Osteoblast (primary cell): Measurements from ENCODE around the gene VRK1. TPM values are rescaled to one million over a fixed set of nuclear protein-coding genes. Genes with fewer than 3 reads are reported as not detected.

Experiments
- DNase-seq: peaks from one replicate; pipeline ENCODE4 v3.0.0; 2011; ENCODE audit warnings: low spot score, mixed read lengths; ENCODE audit not compliant: insufficient read length; ENCODE audit errors: missing footprints
- H2AFZ ChIP-seq: 2 replicates; pipeline ENCODE4 v1.6.0; 2011; ENCODE audit warnings: mild to moderate bottlenecking, low read length
- H3K27ac ChIP-seq: 2 replicates; pipeline ENCODE4 v1.5.1; 2011; ENCODE audit warnings: mild to moderate bottlenecking, low read depth, low read length, moderate library complexity
- H3K27me3 ChIP-seq: 2 replicates; pipeline ENCODE4 v1.6.0; 2012; ENCODE audit warnings: mild to moderate bottlenecking, control low read depth, inconsistent platforms, low read length, moderate library complexity; ENCODE audit not compliant: insufficient read depth
- H3K36me3 ChIP-seq: 2 replicates; pipeline ENCODE4 v1.5.1; 2011; ENCODE audit warnings: mild to moderate bottlenecking, low read length, control low read depth, moderate library complexity; ENCODE audit not compliant: insufficient read depth
- H3K4me1 ChIP-seq: 2 replicates; pipeline ENCODE4 v1.5.1; 2011; ENCODE audit warnings: mild to moderate bottlenecking, low read length, control low read depth, moderate library complexity; ENCODE audit not compliant: insufficient read depth
- H3K4me2 ChIP-seq: 2 replicates; pipeline ENCODE4 v1.6.0; 2011; ENCODE audit warnings: mild to moderate bottlenecking, low read length; ENCODE audit not compliant: insufficient read depth
- H3K4me3 ChIP-seq: fragments of 200-600 bp; sonication (generic); 3 replicates; pipeline ENCODE4 v1.5.1; 2012; ENCODE audit warnings: mild to moderate bottlenecking, low read length, inconsistent platforms; ENCODE audit not compliant: insufficient read depth
- H3K79me2 ChIP-seq: 2 replicates; pipeline ENCODE4 v1.6.0; 2012; ENCODE audit warnings: mild to moderate bottlenecking, low read length, control low read depth, inconsistent platforms; ENCODE audit not compliant: insufficient read depth
- H3K9me3 ChIP-seq: 2 replicates; pipeline ENCODE4 v1.5.1; 2011; ENCODE audit warnings: low read depth, low read length, control low read depth
- H4K20me1 ChIP-seq: 2 replicates; pipeline ENCODE4 v1.6.0; 2012; ENCODE audit warnings: mild to moderate bottlenecking, low read length, control low read depth; ENCODE audit not compliant: insufficient read depth
- CTCF ChIP-seq: IDR thresholded peaks from 2 replicates; pipeline ENCODE4 v1.5.1; 2011; ENCODE audit warnings: mild to moderate bottlenecking, low read depth, low read length, moderate library complexity; ENCODE audit errors: extremely low read depth
- total RNA-seq: library from RNA; depleted of rRNA; stranded (reverse); fragments of >200 nt; gene quantifications from 2 replicates; pipeline ENCODE4 v1.2.3, GENCODE V29; 2012

VRK1 gene
- total RNA-seq, 1 donor, result 24.2 TPM

DNA sequence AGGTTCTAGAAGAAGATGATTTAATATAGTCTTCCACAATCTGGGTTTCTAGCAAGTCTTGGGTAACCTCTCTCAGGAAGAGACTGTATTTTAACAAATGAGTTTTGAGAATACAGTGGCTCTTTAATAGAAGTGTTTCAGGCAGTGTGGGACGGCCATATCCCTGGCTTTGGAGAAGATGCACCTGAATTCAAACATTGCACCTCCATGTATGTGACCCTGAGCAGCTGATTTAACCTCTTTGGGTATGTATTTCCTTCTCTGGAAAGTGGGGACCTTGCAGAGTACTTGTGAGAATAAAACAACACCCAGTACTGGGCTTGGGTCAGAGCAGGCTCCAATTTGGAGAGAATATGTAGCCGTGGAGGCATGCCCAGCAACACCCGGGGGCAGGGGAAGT, 15.8 kb upstream of the VRK1 start:
- Histone ChIP-seq H2AFZ (no peak overlapping the region), H3K27me3 (peaks cover 7% of the 10 kb centered on the region), H3K4me2 (no peak overlapping the region), H3K27ac (no peak overlapping the region), H4K20me1 (no peaks in the 10 kb centered on the region), H3K4me1 (no peaks in the 10 kb centered on the region), H3K36me3 (no peaks in the 10 kb centered on the region), H3K9me3 (no peaks in the 10 kb centered on the region), H3K79me2 (no peaks in the 10 kb centered on the region), H3K4me3 (no peak overlapping the region)
- DNase-seq, result no peak
- no peak for TF ChIP-seq CTCF

DNA sequence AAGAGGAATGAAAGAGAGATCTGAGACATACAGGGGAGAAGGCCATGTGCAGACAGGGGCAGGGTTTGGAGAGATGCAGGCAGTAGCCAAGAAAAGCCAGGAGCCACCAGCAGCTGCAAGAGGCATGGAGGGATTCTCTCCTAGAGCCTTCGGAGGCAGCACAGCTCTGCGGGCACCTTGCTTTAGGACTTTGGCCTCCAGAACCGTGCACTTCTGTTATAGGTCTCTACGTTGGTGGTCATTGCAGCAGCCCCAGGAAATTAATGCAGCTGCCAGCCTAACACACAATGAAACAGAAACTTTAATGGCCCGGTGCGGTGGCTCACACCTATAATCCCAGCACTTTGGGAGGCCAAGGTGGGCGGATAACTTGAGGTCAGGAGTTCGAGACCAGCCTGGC, 14.7 kb upstream of the VRK1 start:
- Histone ChIP-seq H3K27ac (no peak overlapping the region), H4K20me1 (no peaks in the 10 kb centered on the region), H3K36me3 (no peaks in the 10 kb centered on the region), H3K79me2 (no peaks in the 10 kb centered on the region), H3K4me3 (no peak overlapping the region), H2AFZ (no peak overlapping the region), H3K4me2 (no peak overlapping the region), H3K4me1 (no peaks in the 10 kb centered on the region), H3K27me3 (peaks cover 7% of the 10 kb centered on the region), H3K9me3 (no peaks in the 10 kb centered on the region)
- no peak for DNase-seq
- TF ChIP-seq CTCF, result no peak

DNA sequence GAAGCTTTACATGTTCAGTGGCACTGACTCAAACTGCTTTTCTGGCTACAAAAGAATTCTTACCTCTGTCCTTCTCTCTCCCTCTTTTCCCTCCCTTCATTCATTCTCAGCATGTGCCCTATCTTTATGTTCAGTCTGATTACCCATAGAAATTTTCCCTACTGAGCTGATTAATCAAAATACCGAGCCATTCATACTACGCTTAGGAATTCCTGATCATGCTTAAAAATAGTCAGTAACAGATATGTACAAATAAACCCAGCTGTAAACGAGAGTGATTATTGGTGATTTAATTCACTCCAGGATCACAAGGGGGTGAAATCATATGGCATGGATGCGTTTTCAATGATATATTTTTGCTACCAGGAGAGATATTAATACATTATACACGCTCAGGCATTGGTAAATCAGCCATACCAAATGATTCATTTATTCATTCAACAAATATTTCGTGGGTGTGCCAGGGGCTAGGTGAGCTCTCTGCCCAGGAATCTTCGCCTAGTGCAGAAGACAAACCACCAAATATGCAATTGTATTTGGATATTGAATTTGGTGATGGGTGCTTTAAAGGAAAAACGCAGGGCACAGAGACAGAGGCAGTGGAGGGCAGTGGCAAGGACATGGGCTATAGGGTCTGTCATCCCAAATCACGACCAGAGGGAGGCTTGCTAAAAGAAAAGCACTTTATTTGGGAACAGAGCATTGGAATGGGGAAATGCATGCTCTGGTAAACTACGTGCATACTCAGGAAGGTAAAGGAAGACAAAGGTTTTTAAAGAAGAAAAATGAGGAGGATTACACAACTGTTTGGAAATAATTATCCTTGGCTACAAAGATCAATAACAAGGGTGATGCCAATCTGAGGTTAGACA, 13.9 kb upstream of the VRK1 start:
- H3K4me2 ChIP-seq, result no peak overlapping the region
- H3K79me2 ChIP-seq, result no peaks in the 10 kb centered on the region
- peaks cover 7% of the 10 kb centered on the region for H3K27me3 ChIP-seq
- no peaks in the 10 kb centered on the region for H3K36me3 ChIP-seq
- H2AFZ ChIP-seq, result no peak overlapping the region
- H3K4me1 ChIP-seq, result no peaks in the 10 kb centered on the region
- TF ChIP-seq CTCF, result no peak
- no peak overlapping the region for H3K4me3 ChIP-seq
- H3K9me3 ChIP-seq, result no peaks in the 10 kb centered on the region
- H4K20me1 ChIP-seq, result no peaks in the 10 kb centered on the region
- H3K27ac ChIP-seq, result no peak overlapping the region
- DNase-seq, result no peak

DNA sequence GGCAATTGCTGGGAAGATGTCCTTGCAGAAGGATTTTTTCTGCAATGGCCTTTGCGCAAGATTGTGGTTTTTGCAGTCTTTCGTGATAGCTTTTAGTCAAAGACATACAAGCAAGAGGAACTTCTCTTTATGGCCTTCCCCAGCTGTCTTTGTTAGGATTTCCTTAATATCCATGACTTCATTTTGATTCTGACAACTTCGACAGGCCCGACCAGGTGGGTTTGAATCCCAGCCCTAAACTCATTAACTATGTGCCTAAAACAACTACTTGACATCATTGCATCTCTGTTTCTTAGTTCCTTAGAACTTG, 13.3 kb upstream of the VRK1 start:
- Histone ChIP-seq H3K4me2 (no peak overlapping the region), H3K4me3 (no peak overlapping the region), H3K36me3 (no peaks in the 10 kb centered on the region), H3K27ac (no peak overlapping the region), H3K79me2 (no peaks in the 10 kb centered on the region), H2AFZ (no peak overlapping the region), H3K4me1 (no peaks in the 10 kb centered on the region), H4K20me1 (no peaks in the 10 kb centered on the region), H3K9me3 (no peaks in the 10 kb centered on the region), H3K27me3 (peaks cover 12% of the 10 kb centered on the region)
- no peak for TF ChIP-seq CTCF
- DNase-seq, result no peak
